ENCODE data around the gene PHF20.

DNA sequence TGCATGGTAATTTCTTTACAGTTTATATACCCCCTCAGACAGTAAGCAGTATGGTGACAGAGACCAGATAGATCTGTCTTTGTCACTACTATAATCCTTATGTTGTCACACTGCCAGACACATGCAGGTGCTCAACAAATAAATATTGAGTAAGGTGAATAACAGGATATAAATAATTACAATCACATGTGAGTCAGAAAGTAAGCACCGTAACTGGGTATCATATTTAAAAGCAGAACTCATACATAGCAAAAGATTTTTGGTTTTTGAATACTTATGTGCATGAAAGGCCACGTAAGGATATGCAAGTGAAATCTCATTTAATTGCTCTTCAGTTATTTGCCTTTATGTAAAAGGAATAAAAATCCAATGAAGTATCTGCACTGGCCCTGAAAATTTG, 214.0 kb downstream of the PHF20 start:
- TF ChIP-seq, protein P1, sequence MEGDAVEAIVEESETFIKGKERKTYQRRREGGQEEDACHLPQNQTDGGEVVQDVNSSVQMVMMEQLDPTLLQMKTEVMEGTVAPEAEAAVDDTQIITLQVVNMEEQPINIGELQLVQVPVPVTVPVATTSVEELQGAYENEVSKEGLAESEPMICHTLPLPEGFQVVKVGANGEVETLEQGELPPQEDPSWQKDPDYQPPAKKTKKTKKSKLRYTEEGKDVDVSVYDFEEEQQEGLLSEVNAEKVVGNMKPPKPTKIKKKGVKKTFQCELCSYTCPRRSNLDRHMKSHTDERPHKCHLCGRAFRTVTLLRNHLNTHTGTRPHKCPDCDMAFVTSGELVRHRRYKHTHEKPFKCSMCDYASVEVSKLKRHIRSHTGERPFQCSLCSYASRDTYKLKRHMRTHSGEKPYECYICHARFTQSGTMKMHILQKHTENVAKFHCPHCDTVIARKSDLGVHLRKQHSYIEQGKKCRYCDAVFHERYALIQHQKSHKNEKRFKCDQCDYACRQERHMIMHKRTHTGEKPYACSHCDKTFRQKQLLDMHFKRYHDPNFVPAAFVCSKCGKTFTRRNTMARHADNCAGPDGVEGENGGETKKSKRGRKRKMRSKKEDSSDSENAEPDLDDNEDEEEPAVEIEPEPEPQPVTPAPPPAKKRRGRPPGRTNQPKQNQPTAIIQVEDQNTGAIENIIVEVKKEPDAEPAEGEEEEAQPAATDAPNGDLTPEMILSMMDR (IDR thresholded peaks at IDR 0.05; ENCODE audit: insufficient read depth, low read length), result no peak
- TF ChIP-seq SPI1 (IDR thresholded peaks at IDR 0.05; ENCODE audit: borderline replicate concordance, low read depth) (no peak), POLR2AphosphoS5 (IDR thresholded peaks at IDR 0.05; ENCODE audit: low read depth) (no peak), GABPA (IDR thresholded peaks at IDR 0.05; ENCODE audit: low read depth) (no peak)
- TF ChIP-seq, protein P2, sequence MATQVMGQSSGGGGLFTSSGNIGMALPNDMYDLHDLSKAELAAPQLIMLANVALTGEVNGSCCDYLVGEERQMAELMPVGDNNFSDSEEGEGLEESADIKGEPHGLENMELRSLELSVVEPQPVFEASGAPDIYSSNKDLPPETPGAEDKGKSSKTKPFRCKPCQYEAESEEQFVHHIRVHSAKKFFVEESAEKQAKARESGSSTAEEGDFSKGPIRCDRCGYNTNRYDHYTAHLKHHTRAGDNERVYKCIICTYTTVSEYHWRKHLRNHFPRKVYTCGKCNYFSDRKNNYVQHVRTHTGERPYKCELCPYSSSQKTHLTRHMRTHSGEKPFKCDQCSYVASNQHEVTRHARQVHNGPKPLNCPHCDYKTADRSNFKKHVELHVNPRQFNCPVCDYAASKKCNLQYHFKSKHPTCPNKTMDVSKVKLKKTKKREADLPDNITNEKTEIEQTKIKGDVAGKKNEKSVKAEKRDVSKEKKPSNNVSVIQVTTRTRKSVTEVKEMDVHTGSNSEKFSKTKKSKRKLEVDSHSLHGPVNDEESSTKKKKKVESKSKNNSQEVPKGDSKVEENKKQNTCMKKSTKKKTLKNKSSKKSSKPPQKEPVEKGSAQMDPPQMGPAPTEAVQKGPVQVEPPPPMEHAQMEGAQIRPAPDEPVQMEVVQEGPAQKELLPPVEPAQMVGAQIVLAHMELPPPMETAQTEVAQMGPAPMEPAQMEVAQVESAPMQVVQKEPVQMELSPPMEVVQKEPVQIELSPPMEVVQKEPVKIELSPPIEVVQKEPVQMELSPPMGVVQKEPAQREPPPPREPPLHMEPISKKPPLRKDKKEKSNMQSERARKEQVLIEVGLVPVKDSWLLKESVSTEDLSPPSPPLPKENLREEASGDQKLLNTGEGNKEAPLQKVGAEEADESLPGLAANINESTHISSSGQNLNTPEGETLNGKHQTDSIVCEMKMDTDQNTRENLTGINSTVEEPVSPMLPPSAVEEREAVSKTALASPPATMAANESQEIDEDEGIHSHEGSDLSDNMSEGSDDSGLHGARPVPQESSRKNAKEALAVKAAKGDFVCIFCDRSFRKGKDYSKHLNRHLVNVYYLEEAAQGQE (IDR thresholded peaks at IDR 0.05; ENCODE audit: insufficient replicate concordance, low read depth), result no peak

Measured in HL-60 (cell line).